Gastroesophageal sphincter (tissue), 4 donors: ENCODE data around the gene POLR2H. TPM values are rescaled to one million over a fixed set of nuclear protein-coding genes. Genes with fewer than 3 reads are reported as not detected.

ENCODE experiments used
- ATAC-seq: fragments of 150-250 bp; one replicate; pipeline ENCODE4 v1.9.1; 2016; ENCODE audit warnings: mild to moderate bottlenecking, moderate library complexity
- H3K27ac ChIP-seq, 4 donors: fragments of 200-600 bp; sonication (generic) in 3 of 4; 1 replicate in 3 of 4; 2 replicates in 1 of 4; pipeline ENCODE4 v1.5.1; 2016 to 2019
- H3K27me3 ChIP-seq: fragments of 200-600 bp; sonication (generic); one replicate; pipeline ENCODE4 v1.5.1; 2019
- H3K36me3 ChIP-seq, 2 donors: fragments of 200-600 bp; sonication (generic); one replicate each; pipeline ENCODE4 v1.5.1; 2019; ENCODE audit warnings: control low read depth in 1 of 2
- H3K4me1 ChIP-seq, 3 donors: fragments of 200-600 bp; sonication (generic); 1 replicate in 2 of 3; 2 replicates in 1 of 3; pipeline ENCODE4 v1.5.1; 2016 to 2019; ENCODE audit warnings: control low read depth in 2 of 3
- H3K4me3 ChIP-seq, 2 donors: fragments of 200-600 bp; sonication (generic); one replicate each; pipeline ENCODE4 v1.5.1; 2019; ENCODE audit warnings: mild to moderate bottlenecking in 1 of 2, moderate library complexity in 1 of 2
- H3K9me3 ChIP-seq, 3 donors: fragments of 200-600 bp; sonication (generic); one replicate each; pipeline ENCODE4 v1.5.1; 2017 to 2019; ENCODE audit warnings: control low read depth in 2 of 3
- EP300 ChIP-seq: sonication (generic); formaldehyde crosslinking; IDR thresholded peaks from one replicate; pipeline ENCODE4 v1.6.1; 2017; ENCODE audit warnings: antibody characterized with exemption, mild to moderate bottlenecking
- POLR2A ChIP-seq, 2 donors: fragments of 450-650 bp; IDR thresholded peaks; one replicate each; pipeline ENCODE4 v1.6.1; 2017; ENCODE audit warnings: antibody characterized with exemption in 2 of 2, mild to moderate bottlenecking in 2 of 2, moderate library complexity in 1 of 2
- POLR2AphosphoS5 ChIP-seq: sonication (generic); formaldehyde crosslinking; IDR thresholded peaks from one replicate; pipeline ENCODE4 v1.6.1; 2017; ENCODE audit warnings: antibody characterized with exemption
- WGBS, 2 donors: methylation state at CpG; one replicate each; pipeline ENCODE4 v1.1.5; 2018; ENCODE audit warnings: low coverage in 1 of 2; 5-methylcytosine and 5-hydroxymethylcytosine counted together
- total RNA-seq, 4 donors: library from RNA; depleted of rRNA; stranded (reverse); fragments of >200 nt; gene quantifications; one replicate each; pipeline ENCODE4 v1.1.0, GENCODE V29; 2016
- TF ChIP-seq, protein P1 (sequence below), 4 experiments: fragments of 200-600 bp in 2 of 4; fragments of 450-650 bp in 2 of 4; sonication (generic) in 1 of 4; IDR thresholded peaks; one replicate each; pipeline ENCODE4 v1.5.1; 2017 to 2019; ENCODE audit warnings: antibody characterized with exemption in 4 of 4, mild to moderate bottlenecking in 2 of 4, moderate library complexity in 2 of 4

Gene POLR2H
- total RNA-seq, 4 donors from 2014 or later: 32.8 to 54.1 (median 40.9) TPM

DNA sequence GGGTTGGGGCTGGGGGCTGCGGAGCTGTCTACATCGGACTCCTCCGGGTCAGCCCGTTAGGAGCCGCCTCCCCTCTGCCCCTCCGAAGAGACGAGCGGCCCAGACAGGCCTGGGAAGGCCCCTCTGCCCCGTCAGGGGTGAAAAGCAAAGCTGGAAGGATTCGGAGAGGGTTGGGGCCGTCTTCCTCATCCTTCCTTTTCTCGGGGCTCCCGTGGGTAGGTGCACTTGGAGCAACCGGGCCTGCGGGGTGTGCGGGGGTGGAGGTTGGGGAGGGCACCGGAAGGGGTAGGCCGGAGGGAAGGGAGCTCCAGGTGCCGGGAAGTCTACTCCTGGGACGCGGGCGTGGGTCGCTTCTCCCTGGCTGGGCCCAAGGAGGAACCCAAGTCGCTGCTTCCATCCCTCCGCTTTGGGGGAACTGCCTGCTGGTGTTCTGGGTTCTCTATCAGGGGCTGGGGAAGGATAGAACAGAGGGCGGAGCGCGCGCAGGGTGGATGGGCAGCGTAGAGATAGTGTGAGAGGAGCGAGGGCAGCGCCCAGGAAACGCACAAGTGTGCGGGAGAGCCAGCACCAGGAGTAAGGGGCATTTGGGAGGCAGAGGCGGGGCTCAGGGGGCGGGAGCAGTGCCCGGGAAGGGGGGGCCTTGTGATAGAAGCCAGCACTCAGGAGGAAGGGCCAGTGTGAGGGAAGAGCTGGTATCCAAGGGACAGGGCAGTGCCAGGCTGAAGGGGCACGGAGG lies 590 bp downstream of the POLR2H start:
- Histone ChIP-seq H3K27ac (peak overlapping the region; percentile 92 to 100 (median 96)), H3K27me3 (no peaks in the 10 kb centered on the region), H3K9me3 (no peaks in the 10 kb centered on the region), H3K4me3 (peak overlapping the region; percentile 92 to 95), H3K4me1 (peaks cover 3 to 49% (median 16%) of the 10 kb centered on the region in 3 donors), H3K36me3 (peaks cover 0 to 35% of the 10 kb centered on the region in 2 donors)
- ATAC-seq: peak; percentile 17
- 0% methylated on average over 3 of the region's 38 CpGs; no CpG with 5 or more reads in 1 of the 2 donors for WGBS, 2 donors
- TF ChIP-seq, protein P1, sequence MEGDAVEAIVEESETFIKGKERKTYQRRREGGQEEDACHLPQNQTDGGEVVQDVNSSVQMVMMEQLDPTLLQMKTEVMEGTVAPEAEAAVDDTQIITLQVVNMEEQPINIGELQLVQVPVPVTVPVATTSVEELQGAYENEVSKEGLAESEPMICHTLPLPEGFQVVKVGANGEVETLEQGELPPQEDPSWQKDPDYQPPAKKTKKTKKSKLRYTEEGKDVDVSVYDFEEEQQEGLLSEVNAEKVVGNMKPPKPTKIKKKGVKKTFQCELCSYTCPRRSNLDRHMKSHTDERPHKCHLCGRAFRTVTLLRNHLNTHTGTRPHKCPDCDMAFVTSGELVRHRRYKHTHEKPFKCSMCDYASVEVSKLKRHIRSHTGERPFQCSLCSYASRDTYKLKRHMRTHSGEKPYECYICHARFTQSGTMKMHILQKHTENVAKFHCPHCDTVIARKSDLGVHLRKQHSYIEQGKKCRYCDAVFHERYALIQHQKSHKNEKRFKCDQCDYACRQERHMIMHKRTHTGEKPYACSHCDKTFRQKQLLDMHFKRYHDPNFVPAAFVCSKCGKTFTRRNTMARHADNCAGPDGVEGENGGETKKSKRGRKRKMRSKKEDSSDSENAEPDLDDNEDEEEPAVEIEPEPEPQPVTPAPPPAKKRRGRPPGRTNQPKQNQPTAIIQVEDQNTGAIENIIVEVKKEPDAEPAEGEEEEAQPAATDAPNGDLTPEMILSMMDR (IDR thresholded peaks at IDR 0.05): no peak
- TF ChIP-seq POLR2A (IDR thresholded peaks at IDR 0.05): peak in 1 of 2 donors; percentile 33

DNA sequence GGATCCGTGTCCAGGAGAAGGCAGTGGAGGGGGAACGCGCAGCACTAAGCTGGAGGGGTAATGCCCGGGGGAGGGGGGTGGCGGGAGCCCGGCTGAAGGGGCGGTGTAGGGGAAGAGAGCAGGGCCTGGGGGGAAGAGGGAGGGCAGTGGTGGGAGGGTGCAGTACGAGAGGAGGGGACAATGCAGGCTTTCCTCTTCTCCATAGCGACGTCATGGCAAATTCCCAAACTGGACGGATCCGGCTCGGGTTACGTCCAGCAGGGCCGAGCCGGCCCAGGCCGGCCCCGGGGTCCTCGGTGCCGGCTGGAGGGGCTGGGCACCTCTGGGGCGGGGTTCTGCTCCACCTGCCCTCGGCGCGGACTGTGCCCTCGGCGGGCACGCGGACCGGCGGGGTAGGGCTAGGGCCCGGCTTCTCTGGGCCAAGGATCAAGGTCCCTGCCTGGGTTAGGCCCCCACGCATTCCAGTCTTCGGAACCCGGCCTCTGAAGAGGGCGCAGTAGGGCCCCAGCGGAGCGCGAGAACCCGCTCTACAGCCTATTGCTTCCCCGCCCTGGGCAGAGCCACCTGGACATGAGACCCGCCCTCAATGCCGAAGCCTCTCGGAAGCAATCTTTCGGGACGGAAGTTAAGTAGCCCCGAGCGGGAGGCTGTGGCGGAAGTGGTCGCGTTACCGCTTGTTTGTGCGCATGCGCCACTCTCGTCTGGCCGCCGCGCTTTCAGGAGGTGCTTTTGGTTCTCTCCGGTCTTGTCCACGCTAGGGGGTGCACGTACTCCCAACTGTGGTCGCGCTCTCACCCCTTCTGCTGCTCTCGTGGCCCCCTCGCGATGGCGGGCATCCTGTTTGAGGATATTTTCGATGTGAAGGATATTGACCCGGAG lies 1.4 kb downstream of the POLR2H start:
- Histone ChIP-seq H3K4me1 (peaks cover 3 to 49% (median 16%) of the 10 kb centered on the region in 3 donors), H3K9me3 (no peaks in the 10 kb centered on the region), H3K27me3 (no peaks in the 10 kb centered on the region), H3K27ac (peak overlapping the region; percentile 92 to 100 (median 96)), H3K36me3 (peaks cover 0 to 35% of the 10 kb centered on the region in 2 donors), H3K4me3 (peak overlapping the region; percentile 92 to 95)
- WGBS, 2 donors: 0% methylated on average over 9 of the region's 68 CpGs; no CpG with 5 or more reads in 1 of the 2 donors
- ATAC-seq: peak; percentile 84
- TF ChIP-seq POLR2AphosphoS5: peak; percentile 60
- no peak for TF ChIP-seq EP300
- TF ChIP-seq, protein P1 (IDR thresholded peaks at IDR 0.05): peak in 3 of 4 experiments; percentile 44 to 71 (median 57)
- TF ChIP-seq POLR2A (IDR thresholded peaks at IDR 0.05): peak; percentile 39 to 61

DNA sequence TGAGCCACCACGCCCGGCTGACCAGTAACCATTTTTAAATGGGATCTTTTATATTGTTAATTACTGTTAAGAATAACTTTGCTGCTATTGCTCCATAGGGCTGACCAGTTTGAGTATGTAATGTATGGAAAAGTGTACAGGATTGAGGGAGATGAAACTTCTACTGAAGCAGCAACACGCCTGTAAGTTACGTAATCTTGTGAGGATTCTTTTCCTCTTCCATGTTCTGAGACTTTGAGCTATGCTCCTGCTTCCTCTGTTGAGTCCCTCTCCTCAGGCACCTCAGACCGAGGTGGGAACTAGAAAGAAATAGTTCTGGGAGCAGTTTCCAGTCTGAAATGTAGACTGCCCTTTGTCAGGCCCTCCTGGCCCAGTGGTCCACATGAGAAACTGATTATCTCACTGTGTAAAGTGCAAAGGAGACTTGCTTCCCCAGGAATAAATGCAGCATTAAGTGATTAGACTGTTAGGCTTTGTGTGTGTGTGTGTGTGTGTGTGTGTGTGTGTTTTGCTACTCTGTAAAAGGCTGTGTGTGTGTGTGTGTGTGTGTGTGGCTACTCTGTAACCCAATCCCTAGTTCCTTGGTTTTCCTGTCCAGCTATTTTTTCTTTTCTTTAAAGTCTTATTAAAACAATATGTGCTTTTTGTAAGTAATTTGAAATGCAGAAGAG lies 5.2 kb downstream of the POLR2H start:
- Histone ChIP-seq H3K27ac (no peak overlapping the region), H3K9me3 (no peaks in the 10 kb centered on the region), H3K4me3 (no peak overlapping the region), H3K27me3 (no peaks in the 10 kb centered on the region), H3K36me3 (peaks cover 0 to 46% of the 10 kb centered on the region in 2 donors), H3K4me1 (peaks cover 0 to 41% (median 11%) of the 10 kb centered on the region in 3 donors)
- 77 to 85% methylated on average over 3 to 5 of the region's 5 CpGs for WGBS, 2 donors
- TF ChIP-seq, protein P1 (IDR thresholded peaks at IDR 0.05): no peak
- TF ChIP-seq POLR2AphosphoS5: no peak
- TF ChIP-seq EP300: no peak
- no peak for TF ChIP-seq POLR2A (IDR thresholded peaks at IDR 0.05)
- ATAC-seq: no peak

DNA sequence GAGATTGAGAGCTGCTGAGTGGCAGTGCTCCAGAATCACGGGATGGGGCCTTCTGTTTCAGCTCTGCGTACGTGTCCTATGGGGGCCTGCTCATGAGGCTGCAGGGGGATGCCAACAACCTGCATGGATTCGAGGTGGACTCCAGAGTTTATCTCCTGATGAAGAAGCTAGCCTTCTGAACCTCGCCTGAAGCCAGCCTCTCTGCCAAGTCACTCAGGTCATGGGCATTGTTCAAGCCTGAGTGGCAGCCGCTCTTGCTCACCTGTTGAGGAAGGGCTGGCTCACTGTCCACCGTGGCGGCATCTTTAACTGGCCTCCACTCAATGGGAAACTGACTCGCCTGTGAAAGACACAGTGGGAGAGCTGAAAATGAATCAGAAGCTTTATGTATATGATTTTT lies 6.6 kb downstream of the POLR2H start:
- no peak overlapping the region for H3K27ac ChIP-seq
- H3K27me3 ChIP-seq: no peaks in the 10 kb centered on the region
- no peaks in the 10 kb centered on the region for H3K9me3 ChIP-seq
- no peak for ATAC-seq
- 75 to 79% methylated on average over 4 of the region's 9 CpGs for WGBS, 2 donors
- TF ChIP-seq EP300 (no peak), POLR2AphosphoS5 (no peak), POLR2A (IDR thresholded peaks at IDR 0.05) (no peak)
- TF ChIP-seq, protein P1 (IDR thresholded peaks at IDR 0.05): no peak
- H3K4me1 ChIP-seq: peaks cover 0 to 51% (median 14%) of the 10 kb centered on the region in 3 donors
- H3K4me3 ChIP-seq: no peak overlapping the region
- peaks cover 0 to 46% of the 10 kb centered on the region in 2 donors for H3K36me3 ChIP-seq
